Progenitor cell of endocrine pancreas (in vitro differentiated cells): Measurements from ENCODE around the gene MYO1E. TPM values are rescaled to one million over a fixed set of nuclear protein-coding genes. Genes with fewer than 3 reads are reported as not detected.
A peak's percentile ranks its signal among the peaks of the same experiment; 100 is the strongest.

ENCODE experiments used
- DNase-seq: peaks from one replicate; pipeline ENCODE4 v3.0.0; 2021; ENCODE audit warnings: low spot score; ENCODE audit not compliant: unreplicated experiment
- H3K27ac Mint-ChIP-seq: 2 replicates; pipeline ENCODE4 v1.8.0; 2021; ENCODE audit warnings: mild to moderate bottlenecking, moderate library complexity, mixed read lengths
- H3K27me3 Mint-ChIP-seq: 2 replicates; pipeline ENCODE4 v1.8.0; 2021; ENCODE audit warnings: mixed read lengths
- H3K36me3 Mint-ChIP-seq: 2 replicates; pipeline ENCODE4 v1.8.0; 2022; ENCODE audit warnings: mixed read lengths; ENCODE audit not compliant: insufficient read depth
- H3K4me1 Mint-ChIP-seq: 2 replicates; pipeline ENCODE4 v1.8.0; 2021; ENCODE audit warnings: low read depth, mixed read lengths
- H3K4me3 Mint-ChIP-seq: 2 replicates; pipeline ENCODE4 v1.8.0; 2021; ENCODE audit warnings: low read depth, mild to moderate bottlenecking, moderate library complexity, mixed read lengths
- H3K9me3 Mint-ChIP-seq: 2 replicates; pipeline ENCODE4 v1.8.0; 2021; ENCODE audit warnings: low read depth, mixed read lengths
- CTCF ChIP-seq: fragments of 200-600 bp; sonication (generic); IDR thresholded peaks from one replicate; pipeline ENCODE4 v1.5.0; 2021; ENCODE audit warnings: antibody characterized with exemption, mild to moderate bottlenecking; ENCODE audit not compliant: unreplicated experiment
- total RNA-seq: library from RNA; stranded (reverse); gene quantifications from 2 replicates; pipeline ENCODE4 v1.2.1, GENCODE V29; 2021

The MYO1E gene
- total RNA-seq, 1 donor from 2014 or later: 40.4 TPM

DNA sequence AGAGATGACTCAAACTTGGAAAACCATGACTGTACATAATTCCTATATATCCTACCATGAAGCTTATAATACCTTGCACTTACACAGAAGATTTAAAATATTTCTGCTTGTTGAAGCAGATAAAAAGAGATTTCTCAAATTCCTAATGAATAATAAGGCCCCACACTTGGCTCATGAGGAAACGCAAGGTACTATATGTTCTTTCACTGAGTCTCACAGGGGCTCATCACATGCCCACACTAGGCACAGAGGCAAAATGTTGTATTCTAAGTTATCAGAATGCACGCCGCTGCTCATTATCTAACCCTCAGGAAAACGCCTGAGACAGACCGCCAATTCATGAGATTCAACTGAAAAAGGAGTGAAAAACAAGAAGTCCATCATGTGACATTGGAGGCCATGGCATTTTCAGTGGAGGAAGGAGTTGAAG is 5.6 kb downstream of the MYO1E start:
- no peaks in the 10 kb centered on the region for H3K9me3 Mint-ChIP-seq
- no peaks in the 10 kb centered on the region for H3K27me3 Mint-ChIP-seq
- peaks cover 10% of the 10 kb centered on the region for H3K4me1 Mint-ChIP-seq
- no peak overlapping the region for H3K27ac Mint-ChIP-seq
- H3K4me3 Mint-ChIP-seq: no peak overlapping the region
- TF ChIP-seq CTCF: no peak
- no peak for DNase-seq
- H3K36me3 Mint-ChIP-seq: no peaks in the 10 kb centered on the region

GRCh38 chr15:59366333-59367021 is 6.2 kb downstream of the MYO1E start:
- Mint-ChIP-seq H3K4me1 (peaks cover 10% of the 10 kb centered on the region), H3K27ac (peak overlapping the region; percentile 39), H3K36me3 (no peaks in the 10 kb centered on the region), H3K27me3 (no peaks in the 10 kb centered on the region), H3K4me3 (no peak overlapping the region), H3K9me3 (no peaks in the 10 kb centered on the region)
- TF ChIP-seq CTCF: no peak
- DNase-seq: no peak

DNA sequence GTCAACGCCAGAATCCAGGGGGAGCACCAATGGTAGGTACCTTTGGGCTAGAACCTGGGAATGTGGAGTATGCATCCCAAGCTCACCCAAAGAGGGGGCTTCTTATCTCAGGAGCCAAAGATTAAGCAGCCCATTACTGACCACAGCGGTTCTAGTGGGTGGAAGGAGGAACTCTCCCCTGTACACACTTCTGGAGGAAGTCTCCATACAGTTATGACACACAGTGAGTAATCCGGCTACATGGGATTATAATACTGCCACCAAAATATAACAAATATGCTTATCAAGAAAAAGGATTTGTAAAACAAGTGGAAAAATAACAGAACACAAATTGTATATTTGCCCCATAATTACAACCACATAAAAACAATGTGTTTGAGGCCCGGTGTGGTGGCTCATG is 8.4 kb downstream of the MYO1E start:
- Mint-ChIP-seq H3K27me3 (no peaks in the 10 kb centered on the region), H3K9me3 (no peaks in the 10 kb centered on the region), H3K4me3 (no peak overlapping the region)

DNA sequence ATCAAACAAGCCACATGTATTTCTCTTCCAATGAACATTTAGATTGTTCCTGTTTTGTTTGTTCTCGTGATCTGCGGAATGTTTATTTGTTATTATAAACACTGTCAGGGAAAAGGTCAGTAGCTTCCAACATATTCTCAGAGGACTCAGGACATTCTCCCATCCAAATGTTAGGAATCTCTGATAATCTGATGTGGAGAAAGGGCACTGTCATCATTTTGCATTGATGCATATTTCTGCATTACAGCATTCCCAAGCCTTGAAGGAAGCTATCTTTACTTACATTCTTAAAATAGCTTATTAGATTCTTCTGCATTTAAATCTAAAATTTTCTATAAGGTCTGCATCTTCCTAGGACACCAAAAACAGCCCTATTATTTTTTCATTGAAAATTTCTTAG is 10.3 kb downstream of the MYO1E start:
- no peak for DNase-seq
- peaks cover 2% of the 10 kb centered on the region for H3K4me1 Mint-ChIP-seq
- H3K36me3 Mint-ChIP-seq: no peaks in the 10 kb centered on the region
- no peak for TF ChIP-seq CTCF
- no peaks in the 10 kb centered on the region for H3K27me3 Mint-ChIP-seq
- H3K4me3 Mint-ChIP-seq: no peak overlapping the region
- no peak overlapping the region for H3K27ac Mint-ChIP-seq
- H3K9me3 Mint-ChIP-seq: no peaks in the 10 kb centered on the region

More for the DNA sequence above, 8.4 kb downstream of the MYO1E start:
- no peak for DNase-seq
- H3K36me3 Mint-ChIP-seq: no peaks in the 10 kb centered on the region
- no peak overlapping the region for H3K27ac Mint-ChIP-seq
- TF ChIP-seq CTCF: no peak
- H3K4me1 Mint-ChIP-seq: peaks cover 2% of the 10 kb centered on the region

DNA sequence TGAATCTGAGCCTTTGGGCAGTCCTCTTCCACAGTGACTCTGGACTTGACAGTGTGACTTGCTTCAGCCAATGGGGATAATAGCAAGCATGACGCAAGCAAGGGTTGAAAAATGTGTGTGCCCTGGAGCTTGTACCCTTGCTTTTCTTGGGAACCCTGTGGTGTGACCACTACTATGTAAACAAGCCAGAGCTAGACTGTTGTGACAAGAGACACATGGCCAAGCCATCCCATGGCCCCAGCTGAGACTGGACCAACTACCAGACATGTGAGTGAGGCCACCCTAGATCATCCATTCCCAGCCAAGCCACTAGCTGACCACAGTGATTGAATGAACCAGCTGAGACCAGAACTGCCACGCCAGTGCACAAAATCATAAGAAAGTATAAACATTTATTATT is 11.8 kb downstream of the MYO1E start:
- no peak for DNase-seq
- Mint-ChIP-seq H3K9me3 (no peaks in the 10 kb centered on the region), H3K27ac (no peak overlapping the region), H3K27me3 (no peaks in the 10 kb centered on the region), H3K4me1 (no peaks in the 10 kb centered on the region), H3K4me3 (no peak overlapping the region), H3K36me3 (no peaks in the 10 kb centered on the region)
- TF ChIP-seq CTCF: no peak
